ENCODE measurements around the gene TATDN3.
"Not testable (repeated sequence)": the region's sequence is repeated elsewhere in the genome, so short reads cannot be mapped to it uniquely, and the experiment has no call there.

TATDN3 gene

GRCh38 chr1:212825798-212826452, 34.2 kb downstream of the TATDN3 start:
- no peak for TF ChIP-seq CTCF (IDR thresholded peaks at IDR 0.05; ENCODE audit: low read depth, low read length)
- in situ Hi-C loops (cut with HindIII; ENCODE audit: low sequenced_read_pairs), result no loop called here
- no peak overlapping the region for H3K4me3 ChIP-seq (ENCODE audit: low read depth, low read length)
- no peak for DNase-seq (ENCODE audit: low read depth, low spot score)

GRCh38 chr1:212827171-212827776, 35.6 kb downstream of the TATDN3 start:
- DNase-seq (ENCODE audit: low read depth, low spot score), result no peak
- no peak for TF ChIP-seq CTCF (IDR thresholded peaks at IDR 0.05; ENCODE audit: low read depth, low read length)
- no peak overlapping the region for H3K4me3 ChIP-seq (ENCODE audit: low read depth, low read length)
- in situ Hi-C loops (cut with HindIII; ENCODE audit: low sequenced_read_pairs), result no loop called here

GRCh38 chr1:212827831-212828278, 36.2 kb downstream of the TATDN3 start:
- DNase-seq (ENCODE audit: low read depth, low spot score), result no peak

GRCh38 chr1:212828395-212828794, 36.7 kb downstream of the TATDN3 start:
- TF ChIP-seq CTCF (IDR thresholded peaks at IDR 0.05; ENCODE audit: low read depth, low read length), result no peak
- DNase-seq (ENCODE audit: low read depth, low spot score), result no peak
- in situ Hi-C loops (cut with HindIII; ENCODE audit: low sequenced_read_pairs), result no loop called here
- H3K4me3 ChIP-seq (ENCODE audit: low read depth, low read length), result no peak overlapping the region

More at GRCh38 chr1:212827831-212828278, 36.2 kb downstream of the TATDN3 start:
- H3K4me3 ChIP-seq (ENCODE audit: low read depth, low read length), result no peak overlapping the region
- in situ Hi-C loops (cut with HindIII; ENCODE audit: low sequenced_read_pairs), result no loop called here
- no peak for TF ChIP-seq CTCF (IDR thresholded peaks at IDR 0.05; ENCODE audit: low read depth, low read length)

GRCh38 chr1:212833211-212834207, 41.8 kb downstream of the TATDN3 start:
- H3K4me3 ChIP-seq (ENCODE audit: low read depth, low read length); in situ Hi-C loops (cut with HindIII; ENCODE audit: low sequenced_read_pairs); DNase-seq (ENCODE audit: low read depth, low spot score): not testable (repeated sequence)

- no peak for TF ChIP-seq CTCF (IDR thresholded peaks at IDR 0.05; ENCODE audit: low read depth, low read length)
Observed at GRCh38 chr1:212838145-212838544, 46.5 kb downstream of the TATDN3 start.

GRCh38 chr1:212844521-212844920, 52.8 kb downstream of the TATDN3 start:
- H3K4me3 ChIP-seq (ENCODE audit: low read depth, low read length); in situ Hi-C loops (cut with HindIII; ENCODE audit: low sequenced_read_pairs); DNase-seq (ENCODE audit: low read depth, low spot score): not testable (repeated sequence)

More at GRCh38 chr1:212838145-212838544, 46.5 kb downstream of the TATDN3 start:
- no peak overlapping the region for H3K4me3 ChIP-seq (ENCODE audit: low read depth, low read length)
- no peak for DNase-seq (ENCODE audit: low read depth, low spot score)
- in situ Hi-C loops (cut with HindIII; ENCODE audit: low sequenced_read_pairs), result no loop called here

All from astrocyte of the spinal cord (primary cell).